Upper lobe of left lung (tissue), 6 donors: ENCODE measurements around the gene TMPRSS12. TPM values are rescaled to one million over a fixed set of nuclear protein-coding genes. Genes with fewer than 3 reads are reported as not detected.
"Not testable (repeated sequence)": the region's sequence is repeated elsewhere in the genome, so short reads cannot be mapped to it uniquely, and the experiment has no call there.

Experiments
- ATAC-seq, 2 donors: fragments of 200-7000 bp; cut with Tn5 transposase; one replicate each; pipeline ENCODE4 v1.9.1; 2022; ENCODE audit warnings: mild to moderate bottlenecking in 2 of 2, moderate library complexity in 2 of 2; ENCODE audit not compliant: low FRiP score in 2 of 2
- DNase-seq, 2 donors: peaks; one replicate each; pipeline ENCODE4 v3.0.0-alpha.2; 2019 to 2020
- H3K27ac ChIP-seq, 4 donors: fragments of 200-600 bp; sonication (generic); one replicate each; pipeline ENCODE4 v1.5.1; 2016 to 2019
- H3K27me3 ChIP-seq, 4 donors: fragments of 200-600 bp; sonication (generic); one replicate each; pipeline ENCODE4 v1.5.1; 2017 to 2019
- H3K36me3 ChIP-seq, 4 donors: fragments of 200-600 bp; sonication (generic); one replicate each; pipeline ENCODE4 v1.5.1; 2016 to 2019
- H3K4me1 ChIP-seq, 4 donors: fragments of 200-600 bp; sonication (generic); one replicate each; pipeline ENCODE4 v1.5.1; 2018 to 2019
- H3K4me3 ChIP-seq, 4 donors: fragments of 200-600 bp; sonication (generic); one replicate each; pipeline ENCODE4 v1.5.1; 2017 to 2019; ENCODE audit warnings: mild to moderate bottlenecking in 2 of 4, moderate library complexity in 1 of 4
- H3K9me3 ChIP-seq, 4 donors: fragments of 200-600 bp; sonication (generic); one replicate each; pipeline ENCODE4 v1.5.1; 2018 to 2019
- EP300 ChIP-seq, 4 donors: sonication (generic); formaldehyde crosslinking; IDR thresholded peaks; one replicate each; pipeline ENCODE4 v1.5.1; 2017; ENCODE audit warnings: antibody characterized with exemption in 4 of 4, control low read depth in 2 of 4
- POLR2A ChIP-seq, 4 donors: fragments of 450-650 bp; IDR thresholded peaks; one replicate each; pipeline ENCODE4 v1.5.1; 2016 to 2017; ENCODE audit warnings: antibody characterized with exemption in 4 of 4, mild to moderate bottlenecking in 2 of 4
- POLR2AphosphoS5 ChIP-seq, 2 donors: sonication (generic); formaldehyde crosslinking; IDR thresholded peaks; one replicate each; pipeline ENCODE4 v1.5.1; 2017; ENCODE audit warnings: antibody characterized with exemption in 2 of 2
- WGBS, 2 donors: methylation state at CpG; one replicate each; pipeline ENCODE4 v1.1.5; 2017 to 2018; 5-methylcytosine and 5-hydroxymethylcytosine counted together
- total RNA-seq, 6 donors: library from RNA; depleted of rRNA in 4 of 6; stranded (reverse); fragments of >200 nt in 4 of 6; gene quantifications; one replicate each; pipeline versions ENCODE4 v1.1.0 to v1.2.1, GENCODE V29; 2016 to 2021
- TF ChIP-seq, protein P1 (sequence below), 6 experiments: fragments of 450-650 bp in 4 of 6; fragments of 200-600 bp in 2 of 6; sonication (generic) in 2 of 6; IDR thresholded peaks; one replicate each; pipeline ENCODE4 v1.5.1; 2016 to 2019; ENCODE audit warnings: antibody characterized with exemption in 6 of 6
- donor health status: DM: no; HTN: no; CAD: no; lungs with moderate emphysema.
- donor health status: DM: no; HTN: yes; CAD: no; lungs with severe emphysema.

The TMPRSS12 gene
- total RNA-seq, 6 donors from 2014 or later, result not detected

DNA sequence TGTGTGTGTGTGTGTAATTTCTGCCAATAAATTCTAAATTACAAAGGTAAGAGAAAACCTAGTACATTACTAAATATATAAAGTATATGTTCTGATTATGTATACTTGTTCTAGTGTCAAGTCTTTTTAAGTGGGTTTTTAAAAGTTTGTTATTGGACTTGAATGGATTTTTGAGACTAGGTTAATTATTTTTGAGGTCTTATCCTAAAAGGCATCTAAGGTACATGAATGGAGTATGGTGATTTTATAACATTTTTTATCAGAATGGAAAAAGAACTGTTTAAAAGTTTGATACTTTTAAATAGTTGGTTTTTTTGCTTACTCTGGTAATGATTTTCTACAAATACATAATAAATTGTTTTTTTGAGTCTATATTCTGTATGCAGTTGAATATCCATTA lies 22.5 kb upstream of the TMPRSS12 start:
- no peak overlapping the region for H3K27ac ChIP-seq
- ATAC-seq (no peak), DNase-seq (no peak)
- TF ChIP-seq, protein P1, sequence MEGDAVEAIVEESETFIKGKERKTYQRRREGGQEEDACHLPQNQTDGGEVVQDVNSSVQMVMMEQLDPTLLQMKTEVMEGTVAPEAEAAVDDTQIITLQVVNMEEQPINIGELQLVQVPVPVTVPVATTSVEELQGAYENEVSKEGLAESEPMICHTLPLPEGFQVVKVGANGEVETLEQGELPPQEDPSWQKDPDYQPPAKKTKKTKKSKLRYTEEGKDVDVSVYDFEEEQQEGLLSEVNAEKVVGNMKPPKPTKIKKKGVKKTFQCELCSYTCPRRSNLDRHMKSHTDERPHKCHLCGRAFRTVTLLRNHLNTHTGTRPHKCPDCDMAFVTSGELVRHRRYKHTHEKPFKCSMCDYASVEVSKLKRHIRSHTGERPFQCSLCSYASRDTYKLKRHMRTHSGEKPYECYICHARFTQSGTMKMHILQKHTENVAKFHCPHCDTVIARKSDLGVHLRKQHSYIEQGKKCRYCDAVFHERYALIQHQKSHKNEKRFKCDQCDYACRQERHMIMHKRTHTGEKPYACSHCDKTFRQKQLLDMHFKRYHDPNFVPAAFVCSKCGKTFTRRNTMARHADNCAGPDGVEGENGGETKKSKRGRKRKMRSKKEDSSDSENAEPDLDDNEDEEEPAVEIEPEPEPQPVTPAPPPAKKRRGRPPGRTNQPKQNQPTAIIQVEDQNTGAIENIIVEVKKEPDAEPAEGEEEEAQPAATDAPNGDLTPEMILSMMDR (IDR thresholded peaks at IDR 0.05), result no peak
- TF ChIP-seq EP300 (IDR thresholded peaks at IDR 0.05) (no peak), POLR2A (IDR thresholded peaks at IDR 0.05) (no peak)
- H3K36me3 ChIP-seq, result peaks cover 15 to 56% (median 24%) of the 10 kb centered on the region in 4 donors
- peaks cover 0 to 3% (median 0%) of the 10 kb centered on the region in 4 donors for H3K4me1 ChIP-seq
- no peaks in the 10 kb centered on the region for H3K27me3 ChIP-seq
- H3K4me3 ChIP-seq, result no peak overlapping the region
- no peaks in the 10 kb centered on the region for H3K9me3 ChIP-seq

DNA sequence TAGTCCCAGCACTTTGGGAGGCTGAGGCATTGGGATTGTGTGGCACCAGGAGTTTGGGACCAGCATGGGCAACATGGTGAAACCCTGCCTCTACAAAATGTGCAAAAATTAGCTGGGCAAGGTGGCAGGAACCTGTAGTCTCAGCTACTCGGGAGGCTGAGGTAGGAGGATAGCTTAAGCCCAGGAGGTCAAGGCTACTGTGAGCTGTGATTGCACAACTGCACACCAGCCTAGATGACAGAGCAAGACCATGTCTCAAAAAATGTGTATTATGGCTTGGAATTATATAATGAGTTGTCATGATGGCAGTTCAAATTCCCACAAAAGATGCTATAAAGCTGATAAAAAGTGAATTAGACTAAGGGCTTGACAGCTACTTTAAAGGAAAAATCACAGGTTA lies 20.6 kb upstream of the TMPRSS12 start:
- 85% methylated on average over 1 of the region's 1 CpG for WGBS, 2 donors
- no peak for TF ChIP-seq POLR2A (IDR thresholded peaks at IDR 0.05)
- no peak for TF ChIP-seq POLR2AphosphoS5 (IDR thresholded peaks at IDR 0.05)
- TF ChIP-seq, protein P1 (IDR thresholded peaks at IDR 0.05), result no peak
- TF ChIP-seq EP300 (IDR thresholded peaks at IDR 0.05), result no peak
- Histone ChIP-seq H3K27me3 (no peaks in the 10 kb centered on the region), H3K36me3 (peaks cover 3 to 37% (median 7%) of the 10 kb centered on the region in 4 donors), H3K4me1 (peaks cover 0 to 4% (median 2%) of the 10 kb centered on the region in 4 donors), H3K27ac (no peak overlapping the region), H3K9me3 (no peaks in the 10 kb centered on the region), H3K4me3 (no peak overlapping the region)
- ATAC-seq (no peak), DNase-seq (no peak)

- H3K27me3 ChIP-seq, H3K4me1 ChIP-seq, H3K4me3 ChIP-seq, ATAC-seq, H3K27ac ChIP-seq, H3K9me3 ChIP-seq, DNase-seq: not testable (repeated sequence)
- WGBS, 2 donors, result 91 to 96% methylated on average over 11 of the region's 11 CpGs
- peaks cover 0 to 21% (median 2%) of the 10 kb centered on the region in 4 donors for H3K36me3 ChIP-seq
Measured at GRCh38 chr12:50823724-50824123, 19.0 kb upstream of the TMPRSS12 start.

DNA sequence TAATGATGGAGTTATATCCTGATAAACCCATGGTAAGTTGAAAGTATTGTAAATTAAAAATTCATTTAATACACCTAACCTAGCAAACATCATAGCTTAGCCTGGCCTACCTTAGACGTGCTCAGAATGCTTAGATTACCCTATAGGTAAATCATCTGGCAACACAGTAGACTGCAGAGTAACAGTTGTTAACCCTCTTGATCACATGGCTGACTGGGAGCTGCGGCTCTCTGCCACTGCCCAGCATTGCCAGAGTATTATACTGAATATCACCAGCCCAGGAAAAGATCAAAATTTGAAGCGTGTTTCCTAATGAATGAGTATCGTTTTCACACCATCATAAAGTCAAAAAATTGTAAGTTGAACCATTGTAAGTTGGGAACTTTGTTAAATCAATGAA lies 17.8 kb upstream of the TMPRSS12 start:
- TF ChIP-seq, protein P1 (IDR thresholded peaks at IDR 0.05), result no peak
- TF ChIP-seq POLR2A (IDR thresholded peaks at IDR 0.05) (no peak), POLR2AphosphoS5 (IDR thresholded peaks at IDR 0.05) (no peak), EP300 (IDR thresholded peaks at IDR 0.05) (no peak)
- Histone ChIP-seq H3K4me3 (no peak overlapping the region), H3K36me3 (peaks cover 0 to 9% (median under 1%) of the 10 kb centered on the region in 4 donors), H3K9me3 (no peaks in the 10 kb centered on the region), H3K4me1 (peaks cover 0 to 4% (median 2%) of the 10 kb centered on the region in 4 donors), H3K27ac (peak overlapping the region; percentile 1 to 31 (median 12)), H3K27me3 (no peaks in the 10 kb centered on the region)
- no peak for DNase-seq
- peak in 1 of 2 donors; percentile 34 for ATAC-seq
- WGBS, 2 donors, result 40 to 46% methylated on average over 4 of the region's 4 CpGs

GRCh38 chr12:50825372-50825838 lies 17.3 kb upstream of the TMPRSS12 start:
- Histone ChIP-seq H3K27me3 (no peaks in the 10 kb centered on the region), H3K36me3 (peaks cover 0 to 4% (median 0%) of the 10 kb centered on the region in 4 donors), H3K4me3 (no peak overlapping the region), H3K27ac (peak overlapping the region; percentile 1 to 31 (median 12)), H3K9me3 (no peaks in the 10 kb centered on the region), H3K4me1 (peaks cover 0 to 4% (median 2%) of the 10 kb centered on the region in 4 donors)
- ATAC-seq (peak; percentile 59 to 84), DNase-seq (no peak)
- WGBS, 2 donors, result 1 to 4% methylated on average over 2 of the region's 2 CpGs
- TF ChIP-seq POLR2AphosphoS5 (IDR thresholded peaks at IDR 0.05), result no peak
- TF ChIP-seq, protein P1 (IDR thresholded peaks at IDR 0.05), result peak in 5 of 6 experiments; percentile 37 to 71 (median 63)
